PC-3 (cell line): ENCODE results near the gene LRBA.

ENCODE experiments used
- CTCF ChIP-seq: fragments of 300-600 bp; sonication (generic); conservative IDR thresholded peaks from 2 replicates; pipeline ENCODE4 v1.5.1; 2017; ENCODE audit warnings: antibody characterized with exemption, low read depth, mild to moderate bottlenecking, low read length
- EZH2 ChIP-seq: fragments of 300-600 bp; sonication (generic); IDR thresholded peaks from one replicate; pipeline ENCODE4 v1.6.1; 2017; ENCODE audit warnings: antibody characterized with exemption, mild to moderate bottlenecking, low read length; ENCODE audit not compliant: unreplicated experiment
- EZH2phosphoT487 ChIP-seq: fragments of 300-600 bp; sonication (generic); IDR thresholded peaks from 2 replicates; pipeline ENCODE4 v1.6.1; 2018; ENCODE audit warnings: mild to moderate bottlenecking, antibody characterized with exemption, low read length, borderline replicate concordance

- TF ChIP-seq CTCF (no peak), EZH2 (no peak), EZH2phosphoT487 (no peak)
Measured at GRCh38 chr4:150750824-150751223, 264.3 kb downstream of the LRBA start.
